ENCODE measurements around the gene UTP18. TPM values are rescaled to one million over a fixed set of nuclear protein-coding genes. Genes with fewer than 3 reads are reported as not detected.

UTP18 gene
- total and polyA plus RNA-seq, 2 of the 13 experiments (the other 11 are each of a cell fraction or from before 2014, with no cell fraction given) = 35.2 to 104 TPM

DNA sequence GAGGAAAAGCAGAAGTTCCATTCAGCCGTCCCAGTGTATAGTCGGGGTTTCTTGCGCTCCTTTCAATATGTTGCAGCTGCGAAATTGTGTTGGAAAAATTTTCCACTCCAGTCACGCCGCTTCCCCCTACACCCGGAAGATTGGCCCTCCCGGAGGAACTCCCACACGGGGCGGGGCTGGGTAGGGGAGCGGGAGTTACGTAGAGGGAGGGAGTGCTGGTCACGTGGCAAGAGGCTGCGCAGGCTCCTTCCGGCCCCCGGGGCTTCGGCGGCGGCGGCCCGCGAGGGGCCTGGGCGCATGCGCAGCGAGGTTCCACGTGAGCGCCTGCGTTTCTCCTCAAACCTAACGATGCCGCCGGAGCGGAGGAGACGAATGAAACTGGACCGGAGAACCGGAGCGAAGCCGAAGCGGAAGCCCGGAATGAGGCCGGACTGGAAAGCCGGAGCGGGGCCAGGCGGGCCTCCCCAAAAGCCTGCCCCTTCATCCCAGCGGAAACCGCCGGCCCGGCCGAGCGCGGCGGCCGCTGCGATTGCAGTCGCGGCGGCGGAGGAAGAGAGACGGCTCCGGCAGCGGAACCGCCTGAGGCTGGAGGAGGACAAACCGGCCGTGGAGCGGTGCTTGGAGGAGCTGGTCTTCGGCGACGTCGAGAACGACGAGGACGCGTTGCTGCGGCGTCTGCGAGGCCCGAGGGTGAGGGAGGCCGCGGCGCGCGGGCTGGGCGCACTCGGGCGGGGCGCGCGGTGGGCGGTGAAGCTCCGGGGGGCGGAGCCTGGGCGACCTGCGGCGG lies at the start of gene UTP18 (continued):
- TF ChIP-seq, protein P1, sequence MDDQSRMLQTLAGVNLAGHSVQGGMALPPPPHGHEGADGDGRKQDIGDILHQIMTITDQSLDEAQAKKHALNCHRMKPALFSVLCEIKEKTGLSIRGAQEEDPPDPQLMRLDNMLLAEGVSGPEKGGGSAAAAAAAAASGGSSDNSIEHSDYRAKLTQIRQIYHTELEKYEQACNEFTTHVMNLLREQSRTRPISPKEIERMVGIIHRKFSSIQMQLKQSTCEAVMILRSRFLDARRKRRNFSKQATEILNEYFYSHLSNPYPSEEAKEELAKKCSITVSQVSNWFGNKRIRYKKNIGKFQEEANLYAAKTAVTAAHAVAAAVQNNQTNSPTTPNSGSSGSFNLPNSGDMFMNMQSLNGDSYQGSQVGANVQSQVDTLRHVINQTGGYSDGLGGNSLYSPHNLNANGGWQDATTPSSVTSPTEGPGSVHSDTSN (CRISPR knock-in tag; IDR thresholded peaks at IDR 0.05; ENCODE audit: borderline replicate concordance) = peak; percentile 84
- TF ChIP-seq, protein P2, sequence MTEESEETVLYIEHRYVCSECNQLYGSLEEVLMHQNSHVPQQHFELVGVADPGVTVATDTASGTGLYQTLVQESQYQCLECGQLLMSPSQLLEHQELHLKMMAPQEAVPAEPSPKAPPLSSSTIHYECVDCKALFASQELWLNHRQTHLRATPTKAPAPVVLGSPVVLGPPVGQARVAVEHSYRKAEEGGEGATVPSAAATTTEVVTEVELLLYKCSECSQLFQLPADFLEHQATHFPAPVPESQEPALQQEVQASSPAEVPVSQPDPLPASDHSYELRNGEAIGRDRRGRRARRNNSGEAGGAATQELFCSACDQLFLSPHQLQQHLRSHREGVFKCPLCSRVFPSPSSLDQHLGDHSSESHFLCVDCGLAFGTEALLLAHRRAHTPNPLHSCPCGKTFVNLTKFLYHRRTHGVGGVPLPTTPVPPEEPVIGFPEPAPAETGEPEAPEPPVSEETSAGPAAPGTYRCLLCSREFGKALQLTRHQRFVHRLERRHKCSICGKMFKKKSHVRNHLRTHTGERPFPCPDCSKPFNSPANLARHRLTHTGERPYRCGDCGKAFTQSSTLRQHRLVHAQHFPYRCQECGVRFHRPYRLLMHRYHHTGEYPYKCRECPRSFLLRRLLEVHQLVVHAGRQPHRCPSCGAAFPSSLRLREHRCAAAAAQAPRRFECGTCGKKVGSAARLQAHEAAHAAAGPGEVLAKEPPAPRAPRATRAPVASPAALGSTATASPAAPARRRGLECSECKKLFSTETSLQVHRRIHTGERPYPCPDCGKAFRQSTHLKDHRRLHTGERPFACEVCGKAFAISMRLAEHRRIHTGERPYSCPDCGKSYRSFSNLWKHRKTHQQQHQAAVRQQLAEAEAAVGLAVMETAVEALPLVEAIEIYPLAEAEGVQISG (CRISPR knock-in tag; IDR thresholded peaks at IDR 0.05) = peak; percentile 79
- TF ChIP-seq PRMT3 (CRISPR knock-in tag; IDR thresholded peaks at IDR 0.05; ENCODE audit: borderline replicate concordance, low read depth) = no peak
- TF ChIP-seq, protein P3, sequence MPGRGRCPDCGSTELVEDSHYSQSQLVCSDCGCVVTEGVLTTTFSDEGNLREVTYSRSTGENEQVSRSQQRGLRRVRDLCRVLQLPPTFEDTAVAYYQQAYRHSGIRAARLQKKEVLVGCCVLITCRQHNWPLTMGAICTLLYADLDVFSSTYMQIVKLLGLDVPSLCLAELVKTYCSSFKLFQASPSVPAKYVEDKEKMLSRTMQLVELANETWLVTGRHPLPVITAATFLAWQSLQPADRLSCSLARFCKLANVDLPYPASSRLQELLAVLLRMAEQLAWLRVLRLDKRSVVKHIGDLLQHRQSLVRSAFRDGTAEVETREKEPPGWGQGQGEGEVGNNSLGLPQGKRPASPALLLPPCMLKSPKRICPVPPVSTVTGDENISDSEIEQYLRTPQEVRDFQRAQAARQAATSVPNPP (CRISPR knock-in tag; IDR thresholded peaks at IDR 0.05) = peak; percentile 85
- peak; percentile 70; the same call in 1 of the 2 replicates for TF ChIP-seq RXRA (CRISPR knock-in tag; IDR thresholded peaks at IDR 0.05)
- TF ChIP-seq, protein P4, sequence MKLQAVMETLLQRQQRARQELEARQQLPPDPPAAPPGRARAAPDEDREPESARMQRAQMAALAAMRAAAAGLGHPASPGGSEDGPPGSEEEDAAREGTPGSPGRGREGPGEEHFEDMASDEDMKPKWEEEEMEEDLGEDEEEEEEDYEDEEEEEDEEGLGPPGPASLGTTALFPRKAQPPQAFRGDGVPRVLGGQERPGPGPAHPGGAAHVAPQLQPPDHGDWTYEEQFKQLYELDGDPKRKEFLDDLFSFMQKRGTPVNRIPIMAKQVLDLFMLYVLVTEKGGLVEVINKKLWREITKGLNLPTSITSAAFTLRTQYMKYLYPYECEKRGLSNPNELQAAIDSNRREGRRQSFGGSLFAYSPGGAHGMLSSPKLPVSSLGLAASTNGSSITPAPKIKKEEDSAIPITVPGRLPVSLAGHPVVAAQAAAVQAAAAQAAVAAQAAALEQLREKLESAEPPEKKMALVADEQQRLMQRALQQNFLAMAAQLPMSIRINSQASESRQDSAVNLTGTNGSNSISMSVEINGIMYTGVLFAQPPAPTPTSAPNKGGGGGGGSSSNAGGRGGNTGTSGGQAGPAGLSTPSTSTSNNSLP (IDR thresholded peaks at IDR 0.05; ENCODE audit: low read depth, low read length) = no peak
- TF ChIP-seq, protein P5, sequence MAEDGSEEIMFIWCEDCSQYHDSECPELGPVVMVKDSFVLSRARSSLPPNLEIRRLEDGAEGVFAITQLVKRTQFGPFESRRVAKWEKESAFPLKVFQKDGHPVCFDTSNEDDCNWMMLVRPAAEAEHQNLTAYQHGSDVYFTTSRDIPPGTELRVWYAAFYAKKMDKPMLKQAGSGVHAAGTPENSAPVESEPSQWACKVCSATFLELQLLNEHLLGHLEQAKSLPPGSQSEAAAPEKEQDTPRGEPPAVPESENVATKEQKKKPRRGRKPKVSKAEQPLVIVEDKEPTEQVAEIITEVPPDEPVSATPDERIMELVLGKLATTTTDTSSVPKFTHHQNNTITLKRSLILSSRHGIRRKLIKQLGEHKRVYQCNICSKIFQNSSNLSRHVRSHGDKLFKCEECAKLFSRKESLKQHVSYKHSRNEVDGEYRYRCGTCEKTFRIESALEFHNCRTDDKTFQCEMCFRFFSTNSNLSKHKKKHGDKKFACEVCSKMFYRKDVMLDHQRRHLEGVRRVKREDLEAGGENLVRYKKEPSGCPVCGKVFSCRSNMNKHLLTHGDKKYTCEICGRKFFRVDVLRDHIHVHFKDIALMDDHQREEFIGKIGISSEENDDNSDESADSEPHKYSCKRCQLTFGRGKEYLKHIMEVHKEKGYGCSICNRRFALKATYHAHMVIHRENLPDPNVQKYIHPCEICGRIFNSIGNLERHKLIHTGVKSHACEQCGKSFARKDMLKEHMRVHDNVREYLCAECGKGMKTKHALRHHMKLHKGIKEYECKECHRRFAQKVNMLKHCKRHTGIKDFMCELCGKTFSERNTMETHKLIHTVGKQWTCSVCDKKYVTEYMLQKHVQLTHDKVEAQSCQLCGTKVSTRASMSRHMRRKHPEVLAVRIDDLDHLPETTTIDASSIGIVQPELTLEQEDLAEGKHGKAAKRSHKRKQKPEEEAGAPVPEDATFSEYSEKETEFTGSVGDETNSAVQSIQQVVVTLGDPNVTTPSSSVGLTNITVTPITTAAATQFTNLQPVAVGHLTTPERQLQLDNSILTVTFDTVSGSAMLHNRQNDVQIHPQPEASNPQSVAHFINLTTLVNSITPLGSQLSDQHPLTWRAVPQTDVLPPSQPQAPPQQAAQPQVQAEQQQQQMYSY (CRISPR knock-in tag; IDR thresholded peaks at IDR 0.05) = peak; percentile 81
- TF ChIP-seq TCF7L2 (IDR thresholded peaks at IDR 0.05; ENCODE audit: low read depth, low read length) = no peak
- no peak for TF ChIP-seq GPN1 (CRISPR knock-in tag; IDR thresholded peaks at IDR 0.05; ENCODE audit: borderline replicate concordance)
- peak; percentile 98; the same call in 1 of the 2 replicates for TF ChIP-seq ZNF33A (CRISPR knock-in tag; IDR thresholded peaks at IDR 0.05; ENCODE audit: borderline replicate concordance)
- TF ChIP-seq MBD4 (IDR thresholded peaks at IDR 0.05; ENCODE audit: borderline replicate concordance, low read length) = no peak
- TF ChIP-seq ZNF768 (CRISPR knock-in tag; IDR thresholded peaks at IDR 0.05) = peak; percentile 81; the same call in 1 of the 2 replicates
- peak; percentile 94; the same call in 1 of the 2 replicates for TF ChIP-seq ZNF510 (CRISPR knock-in tag; IDR thresholded peaks at IDR 0.05; ENCODE audit: low read depth)
- peak; percentile 4; the same call in 1 of the 2 replicates for TF ChIP-seq ZNF7 (CRISPR knock-in tag; IDR thresholded peaks at IDR 0.05)
- TF ChIP-seq AHR (CRISPR knock-in tag; IDR thresholded peaks at IDR 0.05) = peak; percentile 94; the same call in 1 of the 2 replicates
- TF ChIP-seq SRSF4 (IDR thresholded peaks at IDR 0.05; ENCODE audit: low read depth, low read length, poor library complexity, severe bottlenecking) = no peak
- TF ChIP-seq HNRNPUL1 (IDR thresholded peaks at IDR 0.05; ENCODE audit: low read depth, low read length) = no peak
- TF ChIP-seq ZKSCAN8 (CRISPR knock-in tag; IDR thresholded peaks at IDR 0.05; ENCODE audit: borderline replicate concordance) = no peak

Measured in HepG2 (cell line).